GM19193 (cell line): ENCODE measurements around the gene CEACAM7.

Experiments
- POLR2A ChIP-seq: IDR thresholded peaks from 4 replicates; pipeline ENCODE4 v1.6.1; 2011; ENCODE audit not compliant: insufficient read depth, insufficient read length; ENCODE audit errors: extremely low read depth

The CEACAM7 gene

GRCh38 chr19:41691268-41691970 is 3.3 kb upstream of the CEACAM7 start:
- no peak for TF ChIP-seq POLR2A

DNA sequence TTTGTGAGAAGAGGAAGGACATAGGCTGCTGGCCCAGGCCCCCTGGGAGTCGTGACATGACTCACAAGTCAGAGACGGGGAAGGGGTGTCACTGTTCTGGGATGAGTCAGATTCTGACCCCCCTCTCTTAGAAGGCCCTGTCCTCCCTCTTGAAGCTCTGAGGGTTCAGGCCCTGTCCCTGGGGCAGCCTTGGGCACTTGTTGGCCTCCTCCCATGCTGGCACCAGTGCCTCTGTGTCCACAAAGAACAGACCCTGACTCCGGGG is 2.7 kb upstream of the CEACAM7 start:
- TF ChIP-seq POLR2A, result no peak

GRCh38 chr19:41689993-41690800 is 2.1 kb upstream of the CEACAM7 start:
- TF ChIP-seq POLR2A, result no peak

DNA sequence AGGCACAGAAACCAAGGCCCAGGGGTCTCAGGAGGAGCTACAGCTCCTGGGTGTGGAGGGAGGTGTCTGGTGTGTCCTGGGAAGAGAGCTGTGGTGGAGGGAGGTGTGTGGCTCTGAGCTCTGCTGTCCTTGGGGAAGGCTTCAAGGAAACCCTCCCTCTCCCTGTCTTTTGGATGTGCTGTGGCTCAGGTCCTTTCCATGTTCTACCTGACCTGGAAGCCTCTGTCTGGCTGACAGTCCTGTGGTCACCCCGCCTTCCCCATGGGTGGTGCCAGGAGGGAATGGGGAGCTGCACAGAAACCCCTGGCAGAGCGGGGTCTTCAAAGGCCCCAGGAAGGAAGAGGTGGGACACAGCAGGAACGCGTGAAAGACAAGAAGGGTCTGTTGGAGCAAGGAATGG is 617 bp upstream of the CEACAM7 start:
- no peak for TF ChIP-seq POLR2A

- TF ChIP-seq POLR2A, result no peak
Measured at GRCh38 chr19:41687419-41687818, 651 bp downstream of the CEACAM7 start.

DNA sequence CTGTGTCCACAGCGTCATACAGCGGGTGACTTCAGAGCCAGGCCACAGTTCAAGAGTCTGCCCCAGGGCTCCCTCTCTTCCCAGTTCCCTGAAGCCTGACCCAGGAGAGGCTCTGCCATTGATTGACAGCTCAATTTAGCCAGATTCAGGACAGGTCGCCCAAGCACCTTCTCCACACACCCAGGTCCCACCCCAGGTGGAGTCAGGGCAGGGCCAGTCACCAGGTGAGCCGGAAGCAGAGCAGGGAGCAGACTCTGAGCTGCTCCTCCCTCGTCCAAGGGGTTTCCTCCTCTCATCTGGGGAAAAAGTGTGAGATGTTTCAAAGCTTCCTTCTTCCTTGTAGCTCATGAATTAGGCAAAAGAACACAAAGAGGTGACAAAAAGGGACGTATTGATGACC is 5.6 kb downstream of the CEACAM7 start:
- TF ChIP-seq POLR2A, result no peak

DNA sequence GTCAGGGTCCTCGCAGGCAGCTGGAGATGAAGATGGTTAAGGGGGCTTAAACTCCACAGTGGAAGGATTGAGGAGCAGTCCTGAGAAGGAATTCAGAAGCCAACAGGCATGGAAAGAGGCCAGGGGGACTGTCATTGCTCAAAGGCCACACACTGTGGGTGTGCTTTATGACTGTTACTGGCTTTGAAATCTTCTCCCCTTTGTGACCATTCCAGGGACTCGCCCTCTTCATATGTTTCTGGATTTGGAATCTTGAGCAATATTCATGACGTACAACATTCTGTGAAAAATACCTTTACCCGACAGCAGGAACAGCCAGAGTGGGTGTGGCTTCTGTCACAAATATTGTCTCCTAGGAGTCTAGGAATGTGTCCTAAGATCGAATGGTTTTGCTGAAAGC is 16.6 kb downstream of the CEACAM7 start:
- no peak for TF ChIP-seq POLR2A

DNA sequence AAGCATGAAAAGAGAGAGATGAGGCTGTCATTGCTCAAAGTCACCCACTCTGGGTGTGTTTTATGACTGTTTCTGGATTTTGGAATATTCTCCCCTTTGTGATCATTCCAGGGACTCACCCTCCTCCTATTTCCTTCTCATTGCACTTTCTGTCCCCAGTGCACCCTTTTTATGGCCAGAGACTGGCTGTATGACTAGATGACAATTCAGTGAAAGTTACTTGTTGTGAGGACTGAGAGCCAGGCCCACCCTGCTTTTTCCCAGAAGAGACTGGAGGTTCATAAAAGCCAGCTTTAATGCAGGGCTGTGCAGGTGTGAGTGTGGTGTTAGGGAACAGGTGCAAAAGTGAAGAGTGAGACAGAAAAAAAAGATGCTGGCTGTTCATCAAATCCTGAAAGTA is 17.3 kb downstream of the CEACAM7 start:
- TF ChIP-seq POLR2A, result no peak

DNA sequence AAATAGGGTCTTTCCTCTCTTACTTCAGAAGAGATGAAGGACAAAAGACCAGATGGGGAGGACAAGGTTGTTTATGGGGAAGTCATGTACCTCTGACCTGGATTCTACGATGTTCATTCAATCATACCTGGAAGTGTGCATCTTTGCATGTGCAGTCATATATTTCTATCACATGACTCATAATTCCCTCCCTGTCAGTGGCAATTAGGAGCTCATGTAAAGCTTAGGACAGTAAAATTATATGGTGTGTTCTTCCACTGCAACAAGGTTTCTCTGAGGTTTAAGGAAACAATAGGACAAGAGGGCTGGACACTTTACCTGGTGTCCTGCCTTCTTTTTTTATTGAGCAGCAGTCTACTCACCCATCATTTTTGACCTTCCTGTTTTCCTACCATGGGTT is 19.8 kb downstream of the CEACAM7 start:
- TF ChIP-seq POLR2A, result no peak

- no peak for TF ChIP-seq POLR2A
Measured at GRCh38 chr19:41666075-41666474, 22.0 kb downstream of the CEACAM7 start.

GRCh38 chr19:41657157-41657556 is 30.9 kb downstream of the CEACAM7 start:
- no peak for TF ChIP-seq POLR2A

DNA sequence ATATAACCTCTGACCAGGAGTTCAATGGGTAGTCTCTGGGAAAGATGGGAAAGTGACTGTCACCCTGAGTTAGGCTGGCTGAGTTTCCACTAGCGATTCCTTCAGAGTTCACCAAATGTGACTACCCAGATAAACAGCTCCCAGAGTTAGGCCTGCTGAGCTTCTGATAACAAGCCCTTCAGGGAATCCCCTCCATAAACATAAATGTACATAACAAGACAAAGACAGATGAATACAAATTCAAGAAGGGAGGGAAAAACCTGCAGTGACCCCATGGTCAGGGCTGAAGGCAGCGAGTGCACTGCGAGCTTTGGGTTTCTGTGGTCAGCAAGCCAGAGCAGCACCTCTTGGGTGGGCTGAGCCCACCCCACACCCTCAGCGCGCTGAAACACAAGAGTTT is 35.8 kb downstream of the CEACAM7 start:
- TF ChIP-seq POLR2A, result no peak

GRCh38 chr19:41649827-41650226 is 38.2 kb downstream of the CEACAM7 start:
- TF ChIP-seq POLR2A, result no peak

- no peak for TF ChIP-seq POLR2A
Measured at GRCh38 chr19:41646589-41647204, 41.4 kb downstream of the CEACAM7 start.

DNA sequence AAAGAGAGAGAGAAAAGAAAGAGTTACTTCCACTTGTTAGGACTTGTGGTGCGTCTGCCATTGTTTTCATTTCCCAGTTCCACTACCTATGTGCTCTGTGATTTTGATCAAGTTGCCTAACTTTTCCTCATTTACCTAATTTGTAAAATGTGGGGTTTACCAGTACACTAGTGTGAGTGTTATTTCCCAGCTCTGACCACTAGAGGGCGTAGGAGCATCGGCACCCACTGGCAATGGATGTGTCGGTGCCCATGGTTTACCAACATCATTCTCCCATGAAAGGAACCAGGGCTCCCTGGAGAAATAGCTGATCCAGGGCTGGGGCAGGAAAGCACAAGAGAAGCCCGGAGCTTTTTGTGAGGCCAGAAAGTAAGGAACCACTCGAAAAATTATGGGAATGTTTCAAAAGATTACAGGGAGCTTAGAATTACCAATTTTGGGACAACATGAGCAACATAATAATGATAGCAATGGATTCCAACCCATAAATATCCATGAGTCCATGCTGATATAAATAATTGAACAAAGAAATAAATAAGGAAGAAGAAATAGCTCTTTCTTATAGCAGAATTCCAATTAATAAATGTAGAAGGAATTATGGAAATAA is 46.1 kb downstream of the CEACAM7 start:
- no peak for TF ChIP-seq POLR2A
